ENCODE results near the gene PHRF1. TPM values are rescaled to one million over a fixed set of nuclear protein-coding genes. Genes with fewer than 3 reads are reported as not detected.

Gene PHRF1
- total RNA-seq, 1 experiment from 2014 or later: 48.9 TPM

DNA sequence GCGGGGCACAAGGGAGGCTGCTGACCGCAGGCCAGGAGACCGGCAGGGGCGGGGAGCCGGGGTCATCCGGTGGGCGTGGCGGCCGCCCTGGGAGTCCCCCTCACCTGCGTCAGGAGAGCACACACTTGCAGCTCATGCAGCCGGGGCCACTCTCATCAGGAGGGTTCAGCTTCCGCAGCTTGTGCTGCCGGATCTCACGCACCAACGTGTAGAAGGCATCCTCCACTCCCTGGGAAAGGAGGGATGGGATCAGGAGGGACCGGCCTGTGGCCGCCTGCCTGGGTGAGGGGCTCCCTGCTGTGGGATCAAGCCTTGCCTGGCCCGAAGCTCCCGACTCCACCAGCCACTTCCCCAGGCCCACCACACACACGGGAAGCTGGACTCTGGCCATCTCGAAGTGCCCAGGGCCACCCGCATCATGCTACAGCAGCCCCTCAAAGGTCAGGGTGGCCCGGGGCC is 43.7 kb upstream of the PHRF1 start:
- no peak overlapping the region for H3K27ac Mint-ChIP-seq
- Histone ChIP-seq H3K27me3 (ENCODE audit: insufficient read depth, low read length) (no peaks in the 10 kb centered on the region), H2BK5ac (ENCODE audit: insufficient read length, low read length) (no peak overlapping the region), H3K9me3 (ENCODE audit: control insufficient read depth, low read depth, low read length) (no peaks in the 10 kb centered on the region), H3K79me1 (ENCODE audit: insufficient read depth, low read depth, low read length, poor library complexity, severe bottlenecking) (no peaks in the 10 kb centered on the region), H2BK120ac (ENCODE audit: low read depth, low read length, poor library complexity, severe bottlenecking) (no peak overlapping the region), H2AFZ (ENCODE audit: low read length) (no peak overlapping the region), H4K8ac (replicated peaks; ENCODE audit: insufficient read length, low read depth, low read length) (no peak overlapping the region), H4K91ac (ENCODE audit: insufficient read length, low read depth, low read length) (no peak overlapping the region), H3K23ac (ENCODE audit: insufficient read length, low read depth, low read length) (no peak overlapping the region), H3K27ac (ENCODE audit: insufficient read length, low read depth, low read length) (no peak overlapping the region), H2BK20ac (ENCODE audit: low read depth, low read length, poor library complexity, severe bottlenecking) (no peak overlapping the region), H2AK5ac (ENCODE audit: insufficient read length, low read length) (no peak overlapping the region), H3K79me2 (ENCODE audit: insufficient read depth, low read length) (no peaks in the 10 kb centered on the region), H3K4me1 (ENCODE audit: insufficient read depth, low read length) (no peaks in the 10 kb centered on the region), H4K20me1 (ENCODE audit: control insufficient read depth, insufficient read depth, insufficient read length) (no peaks in the 10 kb centered on the region), H2BK12ac (ENCODE audit: insufficient read length, low read depth, low read length) (no peak overlapping the region), H3K56ac (ENCODE audit: insufficient read length, low read depth, low read length) (no peak overlapping the region), H4K5ac (ENCODE audit: insufficient read length, low read depth, low read length) (no peak overlapping the region), H3K9ac (ENCODE audit: extremely low read depth, insufficient read length, low read length) (no peak overlapping the region), H3K4ac (ENCODE audit: low read depth, low read length) (no peak overlapping the region), H3T11ph (ENCODE audit: low read length) (no peak overlapping the region), H3K14ac (ENCODE audit: insufficient read depth, low read length) (no peak overlapping the region; the same call in 1 of the 2 replicates), H3K18ac (ENCODE audit: insufficient read length, low read depth, low read length) (no peak overlapping the region), H2BK15ac (ENCODE audit: low read depth, low read length) (no peak overlapping the region), H3K23me2 (ENCODE audit: insufficient read length, low read depth, low read length, poor library complexity, severe bottlenecking) (peaks cover 18% of the 10 kb centered on the region), H3K4me2 (ENCODE audit: insufficient read depth, insufficient read length, low read length) (no peak overlapping the region)
- peaks cover 0 to 2% of the 10 kb centered on the region in 2 experiments; a peak in 1 of 5 replicates for H3K9me3 Mint-ChIP-seq
- peaks cover 4% of the 10 kb centered on the region for H3K27me3 Mint-ChIP-seq (ENCODE audit: low read depth)
- H3K4me1 Mint-ChIP-seq: peaks cover 2 to 4% of the 10 kb centered on the region in 2 experiments; a peak in 1 of 4 replicates
- WGBS (ENCODE audit: extremely low coverage, insufficient read length, low lambda C conversion rate): no CpG with 5 or more reads among the region's 23 CpGs
- DNase-seq: no peak
- H3K36me3 Mint-ChIP-seq (ENCODE audit: insufficient read depth in 1 of 3, low read depth in 3 of 3): peaks cover 5 to 18% (median 10%) of the 10 kb centered on the region in 3 experiments; a peak in 5 of 7 replicates
- H3K4me3 Mint-ChIP-seq: no peak overlapping the region
- TF ChIP-seq CTCF (conservative IDR thresholded peaks at IDR 0.05): no peak
